22Rv1 (cell line): ENCODE results near the gene BAG3.

Experiments
- CTCF ChIP-seq: fragments of 450-650 bp; IDR thresholded peaks from 2 replicates; pipeline ENCODE4 v1.5.1; 2017; ENCODE audit warnings: mild to moderate bottlenecking
- ZFX ChIP-seq: fragments of 450-650 bp; IDR thresholded peaks from 2 replicates; pipeline ENCODE4 v1.6.1; 2017; ENCODE audit warnings: antibody characterized with exemption, borderline replicate concordance

GRCh38 chr10:119637631-119638030, 13.5 kb upstream of the BAG3 start:
- TF ChIP-seq CTCF (no peak), ZFX (no peak)
